Measurements from ENCODE around the gene ALDH3B2. TPM values are rescaled to one million over a fixed set of nuclear protein-coding genes. Genes with fewer than 3 reads are reported as not detected.
"Not testable (repeated sequence)": the region's sequence is repeated elsewhere in the genome, so short reads cannot be mapped to it uniquely, and the experiment has no call there.

The ALDH3B2 gene
- total RNA-seq, 4 donors from 2014 or later, result 3.4 TPM; not detected in 3

DNA sequence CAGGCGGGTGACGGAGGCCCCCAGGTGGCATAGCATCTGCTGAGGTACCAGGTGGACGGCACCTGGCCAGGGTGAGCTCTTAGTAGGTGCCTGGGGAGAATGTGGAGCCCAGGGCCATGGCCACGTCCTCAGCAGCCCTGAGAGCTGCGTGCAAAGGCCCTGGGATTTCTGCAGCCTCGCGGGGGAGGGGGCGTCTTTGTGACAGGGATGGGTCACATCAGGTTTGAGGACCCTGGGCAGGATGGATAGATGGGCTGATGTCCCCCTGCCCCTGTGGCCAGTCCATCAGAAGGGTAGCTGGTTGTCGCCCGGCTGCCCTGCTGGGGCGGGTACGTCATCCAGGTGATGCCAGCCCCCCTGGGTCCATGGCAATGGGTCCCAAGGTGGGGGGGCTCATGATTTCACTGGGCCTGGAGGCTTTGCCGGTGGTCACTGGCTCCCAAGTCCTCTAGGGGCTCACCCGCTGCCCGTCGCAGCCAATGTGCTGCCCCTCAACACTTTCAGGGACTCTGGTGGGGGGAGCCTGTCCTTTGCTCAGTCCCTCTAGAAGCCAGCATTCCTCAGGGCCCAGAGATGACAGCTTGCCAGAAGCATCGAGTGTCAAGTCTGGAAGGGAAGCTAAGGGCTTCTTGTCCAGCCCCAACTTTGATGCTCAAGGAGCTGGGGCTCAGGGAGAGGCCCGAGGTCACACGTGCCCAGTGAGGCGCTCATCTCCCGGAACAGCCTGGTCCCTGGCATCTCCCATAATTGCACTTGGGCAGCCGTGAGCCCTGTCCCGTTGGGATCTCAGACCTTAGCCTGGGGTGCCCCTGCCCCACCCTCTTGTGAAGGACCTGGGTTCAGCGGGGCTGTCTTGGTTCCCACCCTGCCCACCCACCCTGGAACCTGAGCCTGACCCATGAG is 35.6 kb downstream of the ALDH3B2 start:
- ATAC-seq, result no peak
- WGBS, 2 donors (ENCODE audit: low coverage in 1 of 2), result 76% methylated on average over 3 of the region's 24 CpGs; no CpG with 5 or more reads in 1 of the 2 donors

DNA sequence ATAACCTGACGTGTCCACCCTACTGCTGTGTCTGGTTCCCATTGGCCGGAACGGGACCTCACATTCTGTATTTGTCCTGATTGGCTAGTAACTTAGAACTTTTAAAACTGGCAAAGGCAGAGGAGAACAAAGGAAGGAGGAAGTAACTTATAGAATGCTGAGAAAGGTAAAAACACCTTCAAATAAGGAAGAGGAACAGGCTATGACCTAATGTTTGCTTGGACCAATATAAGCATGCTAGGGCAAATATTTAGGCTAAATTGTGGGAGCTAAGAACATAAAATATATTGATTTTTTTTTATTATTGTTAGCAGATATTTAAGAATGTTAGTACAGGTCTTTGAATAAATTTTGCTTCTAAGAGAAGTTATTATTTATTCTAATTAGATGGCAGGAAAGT is 37.0 kb downstream of the ALDH3B2 start:
- H3K4me1 ChIP-seq, ATAC-seq, H3K9me3 ChIP-seq, H3K27ac ChIP-seq, H3K36me3 ChIP-seq, H3K4me3 ChIP-seq: not testable (repeated sequence)
- peaks cover 56% of the 10 kb centered on the region for H3K27me3 ChIP-seq
- 60 to 75% methylated on average over 1 to 3 of the region's 3 CpGs for WGBS, 2 donors (ENCODE audit: low coverage in 1 of 2)

More for the DNA sequence above, 35.6 kb downstream of the ALDH3B2 start:
- no peaks in the 10 kb centered on the region for H3K36me3 ChIP-seq
- no peak for TF ChIP-seq POLR2A (IDR thresholded peaks at IDR 0.05)
- TF ChIP-seq EP300 (IDR thresholded peaks at IDR 0.05), result no peak
- TF ChIP-seq POLR2AphosphoS5 (IDR thresholded peaks at IDR 0.05), result no peak
- TF ChIP-seq, protein P1, sequence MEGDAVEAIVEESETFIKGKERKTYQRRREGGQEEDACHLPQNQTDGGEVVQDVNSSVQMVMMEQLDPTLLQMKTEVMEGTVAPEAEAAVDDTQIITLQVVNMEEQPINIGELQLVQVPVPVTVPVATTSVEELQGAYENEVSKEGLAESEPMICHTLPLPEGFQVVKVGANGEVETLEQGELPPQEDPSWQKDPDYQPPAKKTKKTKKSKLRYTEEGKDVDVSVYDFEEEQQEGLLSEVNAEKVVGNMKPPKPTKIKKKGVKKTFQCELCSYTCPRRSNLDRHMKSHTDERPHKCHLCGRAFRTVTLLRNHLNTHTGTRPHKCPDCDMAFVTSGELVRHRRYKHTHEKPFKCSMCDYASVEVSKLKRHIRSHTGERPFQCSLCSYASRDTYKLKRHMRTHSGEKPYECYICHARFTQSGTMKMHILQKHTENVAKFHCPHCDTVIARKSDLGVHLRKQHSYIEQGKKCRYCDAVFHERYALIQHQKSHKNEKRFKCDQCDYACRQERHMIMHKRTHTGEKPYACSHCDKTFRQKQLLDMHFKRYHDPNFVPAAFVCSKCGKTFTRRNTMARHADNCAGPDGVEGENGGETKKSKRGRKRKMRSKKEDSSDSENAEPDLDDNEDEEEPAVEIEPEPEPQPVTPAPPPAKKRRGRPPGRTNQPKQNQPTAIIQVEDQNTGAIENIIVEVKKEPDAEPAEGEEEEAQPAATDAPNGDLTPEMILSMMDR (IDR thresholded peaks at IDR 0.05), result no peak
- peaks cover 58% of the 10 kb centered on the region for H3K27me3 ChIP-seq
- no peak overlapping the region for H3K27ac ChIP-seq
- H3K4me3 ChIP-seq, result no peak overlapping the region
- H3K9me3 ChIP-seq, result no peaks in the 10 kb centered on the region
- H3K4me1 ChIP-seq, result no peaks in the 10 kb centered on the region

DNA sequence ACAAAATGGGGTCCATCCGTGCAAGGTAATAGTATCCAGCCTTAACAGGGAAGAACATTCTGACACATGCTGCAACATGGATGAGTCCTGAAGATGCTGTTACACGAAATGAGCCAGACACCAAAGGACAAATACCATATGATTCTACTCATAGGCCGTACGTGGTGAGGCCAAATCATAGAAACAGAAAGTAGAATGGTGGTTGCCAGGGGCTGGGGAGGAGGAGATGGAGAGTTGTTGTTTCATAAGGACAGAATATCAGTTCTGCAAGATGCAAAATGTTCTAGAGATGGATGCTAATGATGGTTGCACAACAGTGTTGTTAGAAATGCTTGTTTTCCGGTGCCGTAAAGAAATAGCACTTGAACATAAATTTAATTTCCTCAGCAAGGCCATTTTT is 37.5 kb downstream of the ALDH3B2 start:
- no peaks in the 10 kb centered on the region for H3K9me3 ChIP-seq
- no peak overlapping the region for H3K4me3 ChIP-seq
- 62 to 63% methylated on average over 5 to 6 of the region's 6 CpGs for WGBS, 2 donors (ENCODE audit: low coverage in 1 of 2)
- no peaks in the 10 kb centered on the region for H3K36me3 ChIP-seq
- TF ChIP-seq, protein P1 (IDR thresholded peaks at IDR 0.05), result no peak
- no peak for TF ChIP-seq EP300 (IDR thresholded peaks at IDR 0.05)
- TF ChIP-seq POLR2A (IDR thresholded peaks at IDR 0.05), result no peak
- TF ChIP-seq POLR2AphosphoS5 (IDR thresholded peaks at IDR 0.05), result no peak
- H3K27ac ChIP-seq, result no peak overlapping the region
- no peaks in the 10 kb centered on the region for H3K4me1 ChIP-seq
- no peak for ATAC-seq
- peaks cover 51% of the 10 kb centered on the region for H3K27me3 ChIP-seq

DNA sequence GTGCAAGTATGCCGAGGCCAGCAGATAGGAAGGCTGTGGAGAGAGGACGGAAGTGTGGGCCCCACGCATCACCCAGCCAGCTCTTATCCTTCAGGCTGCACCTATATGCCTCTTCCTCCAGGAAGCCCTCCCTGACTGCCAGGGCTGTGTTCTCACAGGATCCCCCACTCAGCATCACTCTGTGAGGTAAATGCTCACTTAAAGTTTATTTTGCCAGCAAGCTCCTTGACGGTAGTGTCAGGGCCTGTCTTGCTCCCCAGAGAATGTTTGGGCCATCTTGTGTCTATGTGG is 39.2 kb downstream of the ALDH3B2 start:
- 67 to 74% methylated on average over 3 of the region's 4 CpGs for WGBS, 2 donors (ENCODE audit: low coverage in 1 of 2)
- H3K4me3 ChIP-seq, result no peak overlapping the region
- H3K4me1 ChIP-seq, result peaks cover 0 to 11% (median 5%) of the 10 kb centered on the region in 3 donors
- peaks cover 33% of the 10 kb centered on the region for H3K27me3 ChIP-seq
- H3K36me3 ChIP-seq, result no peaks in the 10 kb centered on the region
- no peak for ATAC-seq
- TF ChIP-seq EP300 (IDR thresholded peaks at IDR 0.05), result no peak
- TF ChIP-seq, protein P1 (IDR thresholded peaks at IDR 0.05), result no peak
- no peak for TF ChIP-seq POLR2AphosphoS5 (IDR thresholded peaks at IDR 0.05)
- no peak for TF ChIP-seq POLR2A (IDR thresholded peaks at IDR 0.05)
- H3K9me3 ChIP-seq, result no peaks in the 10 kb centered on the region
- H3K27ac ChIP-seq, result no peak overlapping the region

DNA sequence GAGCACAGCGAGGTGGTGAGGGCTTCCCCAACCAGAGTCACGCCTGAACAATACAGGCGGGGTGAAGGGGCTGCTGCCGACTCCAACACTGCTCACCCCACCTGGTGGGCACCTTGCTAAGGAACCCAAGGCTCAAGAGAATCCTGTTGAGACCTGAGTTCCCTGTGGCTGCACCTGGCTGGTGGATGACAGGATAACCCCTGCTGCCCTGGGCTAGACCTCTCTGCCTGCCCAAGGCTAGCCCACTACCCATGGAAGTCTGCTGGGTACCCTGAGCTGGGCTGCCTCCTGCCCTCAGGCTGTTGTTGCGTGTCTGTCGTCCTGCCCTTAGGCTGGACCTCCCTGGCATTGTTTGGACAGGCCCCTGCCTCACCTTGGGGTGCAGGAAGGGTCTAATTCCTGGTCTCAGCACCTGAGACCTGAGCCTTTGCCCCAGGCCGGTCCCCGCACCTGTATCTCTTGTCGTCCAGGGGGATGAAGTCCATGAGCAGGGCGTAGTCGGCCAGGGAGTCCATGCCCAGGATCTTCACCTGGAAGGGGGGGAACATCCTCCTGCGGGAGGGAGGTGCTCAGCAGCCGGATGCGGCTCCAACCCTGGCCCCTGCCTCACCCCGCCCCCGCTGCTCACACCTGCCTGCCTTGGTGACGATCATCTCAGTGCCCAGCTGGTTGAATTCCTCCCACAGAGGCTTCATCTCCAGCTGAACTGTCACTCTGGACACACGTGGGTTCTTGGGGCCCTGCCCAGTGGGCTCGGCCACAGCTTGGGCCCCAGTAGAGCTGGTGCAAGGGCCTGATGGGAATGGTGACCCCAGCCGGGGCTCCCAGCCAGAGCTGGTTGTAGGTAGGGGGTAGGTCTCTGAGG is 39.8 kb downstream of the ALDH3B2 start:
- 80% methylated on average over 1 of the region's 20 CpGs; no CpG with 5 or more reads in 1 of the 2 donors for WGBS, 2 donors (ENCODE audit: low coverage in 1 of 2)
- no peak overlapping the region for H3K4me3 ChIP-seq
- no peak for TF ChIP-seq EP300 (IDR thresholded peaks at IDR 0.05)
- TF ChIP-seq, protein P1 (IDR thresholded peaks at IDR 0.05), result no peak
- no peak for TF ChIP-seq POLR2AphosphoS5 (IDR thresholded peaks at IDR 0.05)
- TF ChIP-seq POLR2A (IDR thresholded peaks at IDR 0.05), result no peak
- peaks cover 27% of the 10 kb centered on the region for H3K27me3 ChIP-seq
- no peak overlapping the region for H3K27ac ChIP-seq
- no peaks in the 10 kb centered on the region for H3K36me3 ChIP-seq
- ATAC-seq, result no peak
- H3K4me1 ChIP-seq, result peaks cover 0 to 11% (median 5%) of the 10 kb centered on the region in 3 donors
- no peaks in the 10 kb centered on the region for H3K9me3 ChIP-seq

All from gastroesophageal sphincter (tissue), 4 donors.